H1 (cell line): ENCODE measurements around the gene SLIT3. TPM values are rescaled to one million over a fixed set of nuclear protein-coding genes. Genes with fewer than 3 reads are reported as not detected.

Experiments used
- CTCF ChIA-PET: fragments of 300-600 bp; sonication (Branson Sonifier 250); formaldehyde crosslinking; loops from one replicate; lab custom pipeline; 2021; ENCODE audit not compliant: partially characterized antibody; lab: Charles Lee
- POLR2A ChIA-PET: fragments of 300-600 bp; sonication (Branson Sonifier 250); formaldehyde crosslinking; loops from one replicate; lab custom pipeline; 2021; ENCODE audit warnings: inconsistent platforms; ENCODE audit not compliant: partially characterized antibody; lab: Charles Lee
- DNase-seq, 2 experiments: peaks; one replicate each; pipeline versions ENCODE4 v3.0.0 to v3.0.0-alpha.2; 2010 to 2022; ENCODE audit warnings: low spot score in 2 of 2, low read depth in 1 of 2, mixed read lengths in 1 of 2
- FAIRE-seq: peaks from 2 replicates; lab custom pipeline; 2011; peaks lifted over from hg19 to GRCh38; lab: Jason Lieb, UNC
- H2AFZ ChIP-seq: 2 replicates; pipeline ENCODE4 v1.8.1; 2012; ENCODE audit warnings: low read length, inconsistent platforms
- H2AK5ac ChIP-seq: 2 replicates; pipeline ENCODE4 v1.6.1; 2013; ENCODE audit warnings: low read depth, low read length
- H2BK120ac ChIP-seq: replicated peaks from 2 replicates; pipeline ENCODE3; 2013; ENCODE audit warnings: low read depth, low read length, inconsistent platforms
- H2BK12ac ChIP-seq: 2 replicates; pipeline ENCODE4 v1.6.1; 2013; ENCODE audit warnings: low read depth, low read length
- H2BK15ac ChIP-seq: 2 replicates; pipeline ENCODE4 v1.6.1; 2013; ENCODE audit warnings: low read length
- H2BK20ac ChIP-seq: 2 replicates; pipeline ENCODE4 v1.6.1; 2013; ENCODE audit warnings: low read length
- H2BK5ac ChIP-seq: 2 replicates; pipeline ENCODE4 v1.6.1; 2013; ENCODE audit warnings: low read depth, low read length
- H3K14ac ChIP-seq: 2 replicates; pipeline ENCODE4 v1.6.1; 2013; ENCODE audit warnings: inconsistent platforms; ENCODE audit not compliant: insufficient read length
- H3K18ac ChIP-seq: 2 replicates; pipeline ENCODE4 v1.6.1; 2013; ENCODE audit warnings: low read length; ENCODE audit errors: extremely low read depth
- H3K23ac ChIP-seq: 2 replicates; pipeline ENCODE4 v1.6.1; 2013; ENCODE audit warnings: inconsistent platforms; ENCODE audit not compliant: insufficient read length
- H3K23me2 ChIP-seq: 2 replicates; pipeline ENCODE4 v1.6.1; 2013; ENCODE audit warnings: low read depth, low read length
- H3K27ac ChIP-seq: 2 replicates; pipeline ENCODE4 v1.6.1; 2011; ENCODE audit warnings: low read depth, low read length, inconsistent platforms
- H3K27me3 ChIP-seq, 4 experiments: replicated peaks in 1 of 4; 1 replicate in 1 of 4; 2 replicates in 3 of 4; pipeline versions ENCODE4 v1.6.1 to v1.8.1; 2011 to 2013; ENCODE audit warnings: low read length in 3 of 4, mild to moderate bottlenecking in 3 of 4, inconsistent platforms in 2 of 4, mixed read lengths in 2 of 4, moderate library complexity in 1 of 4; ENCODE audit not compliant: control insufficient read depth in 3 of 4, insufficient read depth in 3 of 4; ENCODE audit errors: extremely low read depth in 1 of 4
- H3K36me3 ChIP-seq, 4 experiments: 2 replicates each; pipeline versions ENCODE4 v1.6.1 to v1.8.1; 2011 to 2013; ENCODE audit warnings: mild to moderate bottlenecking in 4 of 4, low read length in 3 of 4, moderate library complexity in 2 of 4, control low read depth in 1 of 4, inconsistent platforms in 1 of 4; ENCODE audit not compliant: insufficient read depth in 4 of 4, control insufficient read depth in 2 of 4
- H3K4ac ChIP-seq: replicated peaks from 2 replicates; pipeline ENCODE3; 2013; ENCODE audit warnings: low read length, low read depth, mixed read lengths, inconsistent platforms; ENCODE audit not compliant: insufficient read length
- H3K4me1 ChIP-seq, 4 experiments: replicated peaks in 1 of 4; 1 replicate in 1 of 4; 2 replicates in 3 of 4; pipeline versions ENCODE4 v1.6.1 to v1.8.1; 2011 to 2013; ENCODE audit warnings: low read length in 3 of 4, inconsistent platforms in 2 of 4, mixed read lengths in 1 of 4; ENCODE audit not compliant: insufficient read depth in 4 of 4, control insufficient read depth in 3 of 4
- H3K4me2 ChIP-seq, 2 experiments: 2 replicates each; pipeline versions ENCODE4 v1.6.1 to v1.8.1; 2011 to 2013; ENCODE audit warnings: low read depth in 2 of 2, low read length in 2 of 2, control low read depth in 1 of 2, inconsistent platforms in 1 of 2, mild to moderate bottlenecking in 1 of 2; ENCODE audit not compliant: insufficient read depth in 1 of 2
- H3K4me3 ChIP-seq, 4 experiments: fragments of 200-600, 300-600 bp in 1 of 4; sonication (generic), shearing (Covaris generic), sonication (Bioruptor Twin) in 1 of 4; 2 replicates each; pipeline versions ENCODE4 v1.5.1 to v1.8.1; 2011 to 2016; ENCODE audit warnings: low read length in 4 of 4, low read depth in 3 of 4, control low read depth in 2 of 4, inconsistent platforms in 2 of 4, mild to moderate bottlenecking in 2 of 4, mixed read lengths in 1 of 4, moderate library complexity in 1 of 4; ENCODE audit not compliant: insufficient read depth in 2 of 4; ENCODE audit errors: extremely low read depth in 1 of 4
- H3K56ac ChIP-seq: replicated peaks from 2 replicates; pipeline ENCODE3; 2013; ENCODE audit warnings: low read depth, mild to moderate bottlenecking, mixed read lengths, low read length, inconsistent platforms; ENCODE audit not compliant: insufficient read length
- H3K79me1 ChIP-seq: 2 replicates; pipeline ENCODE4 v1.6.1; 2013; ENCODE audit warnings: low read depth, low read length, control low read depth
- H3K79me2 ChIP-seq, 2 experiments: 2 replicates each; pipeline versions ENCODE4 v1.6.1 to v1.8.1; 2012 to 2013; ENCODE audit warnings: low read length in 2 of 2, mild to moderate bottlenecking in 2 of 2, inconsistent platforms in 1 of 2; ENCODE audit not compliant: insufficient read depth in 2 of 2, control insufficient read depth in 1 of 2
- H3K9ac ChIP-seq, 4 experiments: replicated peaks in 1 of 4; 1 replicate in 1 of 4; 2 replicates in 3 of 4; pipeline versions ENCODE4 v1.6.1 to v1.8.1; 2011 to 2013; ENCODE audit warnings: low read depth in 3 of 4, low read length in 3 of 4, control low read depth in 2 of 4, mild to moderate bottlenecking in 2 of 4, moderate library complexity in 2 of 4, inconsistent platforms in 1 of 4; ENCODE audit errors: extremely low read depth in 1 of 4
- H3K9me3 ChIP-seq, 2 experiments: 2 replicates each; pipeline versions ENCODE4 v1.6.1 to v1.8.1; 2012 to 2013; ENCODE audit warnings: mild to moderate bottlenecking in 2 of 2, moderate library complexity in 2 of 2, control low read depth in 1 of 2, inconsistent platforms in 1 of 2, low read depth in 1 of 2, low read length in 1 of 2, mixed read lengths in 1 of 2; ENCODE audit not compliant: insufficient read depth in 2 of 2
- H4K20me1 ChIP-seq, 2 experiments: replicated peaks in 1 of 2; 2 replicates each; pipeline versions ENCODE3 to v1.8.1; 2011 to 2013; ENCODE audit warnings: inconsistent platforms in 2 of 2, low read length in 2 of 2, mild to moderate bottlenecking in 1 of 2; ENCODE audit not compliant: insufficient read depth in 2 of 2, control insufficient read depth in 1 of 2
- H4K5ac ChIP-seq: 2 replicates; pipeline ENCODE4 v1.6.1; 2013; ENCODE audit warnings: low read length, low read depth, mixed read lengths, inconsistent platforms; ENCODE audit not compliant: insufficient read length
- H4K8ac ChIP-seq: 2 replicates; pipeline ENCODE4 v1.8.0; 2013; ENCODE audit warnings: mild to moderate bottlenecking, moderate library complexity, low read length, inconsistent platforms; ENCODE audit not compliant: insufficient read depth; ENCODE audit errors: extremely low read depth
- H4K91ac ChIP-seq: replicated peaks from 2 replicates; pipeline ENCODE3; 2013; ENCODE audit warnings: low read length, mixed read lengths, inconsistent platforms; ENCODE audit not compliant: insufficient read length
- CTCF ChIP-seq, 3 experiments: IDR thresholded peaks; 1 replicate in 2 of 3; 2 replicates in 1 of 3; pipeline versions ENCODE4 v1.5.1 to v1.6.1; 2011; ENCODE audit warnings: low read length in 3 of 3, mild to moderate bottlenecking in 3 of 3, inconsistent platforms in 2 of 3, low read depth in 1 of 3, moderate library complexity in 1 of 3; ENCODE audit not compliant: insufficient read depth in 1 of 3; ENCODE audit errors: control extremely low read depth in 1 of 3
- MAFK ChIP-seq: IDR thresholded peaks from 2 replicates; pipeline ENCODE4 v1.6.1; 2012; ENCODE audit warnings: low read depth, mild to moderate bottlenecking, improper control_type of control experiment, low read length
- MAX ChIP-seq: IDR thresholded peaks from 2 replicates; pipeline ENCODE4 v1.6.1; 2012; ENCODE audit warnings: inconsistent platforms
- RAD21 ChIP-seq, 2 experiments: IDR thresholded peaks in 1 of 2; conservative IDR thresholded peaks in 1 of 2; 2 replicates each; pipeline ENCODE4 v1.6.1; 2011; ENCODE audit warnings: low read depth in 2 of 2, low read length in 2 of 2, improper control_type of control experiment in 1 of 2, inconsistent platforms in 1 of 2, mild to moderate bottlenecking in 1 of 2, moderate library complexity in 1 of 2
- SAP30 ChIP-seq: fragments of 300-600 bp; sonication (generic); IDR thresholded peaks from 2 replicates; pipeline ENCODE4 v1.7.1; 2012; ENCODE audit warnings: low read length, moderate library complexity, mild to moderate bottlenecking, inconsistent platforms; ENCODE audit not compliant: insufficient read depth, insufficient replicate concordance
- SIRT6 ChIP-seq: IDR thresholded peaks from one replicate; pipeline ENCODE4 v1.7.1; 2012; ENCODE audit warnings: low read length, inconsistent platforms
- SP4 ChIP-seq: IDR thresholded peaks from 2 replicates; pipeline ENCODE4 v1.6.1; 2012; ENCODE audit warnings: low read length, inconsistent platforms
- TEAD4 ChIP-seq: IDR thresholded peaks from 2 replicates; pipeline ENCODE4 v1.6.1; 2012; ENCODE audit warnings: low read depth, low read length, inconsistent platforms, mixed read lengths
- ZNF274 ChIP-seq: IDR thresholded peaks from 2 replicates; pipeline ENCODE4 v1.7.0; 2012; ENCODE audit warnings: low read length, borderline replicate concordance; ENCODE audit errors: extremely low read depth
- WGBS, 2 experiments: shearing (Covaris generic) in 1 of 2; methylation state at CpG; one replicate each; pipeline versions ENCODE4 v1.1.6 to v1.1.7; 2013 to 2015; ENCODE audit warnings: low lambda C conversion rate in 2 of 2, mixed read lengths in 2 of 2, inconsistent platforms in 1 of 2, low coverage in 1 of 2, missing lambda C conversion rate in 1 of 2; ENCODE audit not compliant: insufficient replicate concordance in 2 of 2, insufficient coverage in 1 of 2, insufficient read length in 1 of 2; ENCODE audit errors: extremely low coverage in 1 of 2, missing lambda C conversion rate in 1 of 2; 5-methylcytosine and 5-hydroxymethylcytosine counted together
- polyA plus RNA-seq, 7 experiments: library from polyadenylated mRNA; depleted of rRNA in 3 of 7; stranded (reverse) in 5 of 7; unstranded in 2 of 7; fragments of >200 nt in 5 of 7; fragments of 200-250 nt in 2 of 7; gene quantifications; 1 replicate in 5 of 7; 2 replicates in 1 of 7; 4 replicates in 1 of 7; pipeline versions ENCODE4 v1.2.1 to v1.2.3, GENCODE V29; 2011 to 2013; ENCODE audit warnings: missing spikeins in 2 of 7, mixed read lengths in 2 of 7
- total RNA-seq: library from RNA; stranded (reverse); fragmentation: NEBNext Ultra II Directional; extraction: Animal tissue kit (Norgen Biotek cat#: 25700); gene quantifications from 2 replicates; pipeline ENCODE4 v1.2.1, GENCODE V29; 2021

Gene SLIT3
- total and polyA plus RNA-seq, 2 of the 8 experiments (the other 6 are each of a cell fraction or from before 2014, with no cell fraction given) = 1.1 to 1.2 TPM

GRCh38 chr5:168987543-168988300 is 313.2 kb downstream of the SLIT3 start:
- TF ChIP-seq SAP30 (no peak), TEAD4 (peak; percentile 45; the same call in 1 of the 2 replicates), CTCF (IDR thresholded peaks at IDR 0.05; ENCODE audit: control extremely low read depth in 1 of 3, insufficient read depth in 1 of 3, low read depth in 1 of 3, low read length in 3 of 3) (peak; percentile 46 to 85 (median 78)), SIRT6 (no peak), MAFK (no peak), SP4 (no peak), ZNF274 (no peak), MAX (no peak), RAD21 (IDR thresholded peaks at IDR 0.05 in 1 of 2, conservative IDR thresholded peaks at IDR 0.05 in 1 of 2; ENCODE audit: low read depth in 2 of 2, low read length in 2 of 2) (peak; percentile 92 to 94)
- H2BK120ac ChIP-seq = no peak overlapping the region
- H3K4me1 ChIP-seq = peaks cover 3 to 22% (median 13%) of the 10 kb centered on the region in 4 experiments; a peak in 6 of 7 replicates
- H3K79me1 ChIP-seq = no peaks in the 10 kb centered on the region
- no peak overlapping the region for H2AK5ac ChIP-seq
- H3K36me3 ChIP-seq = no peaks in the 10 kb centered on the region
- no peak overlapping the region for H4K91ac ChIP-seq
- peak; percentile 25 to 91 for DNase-seq
- ChIA-PET POLR2A (interaction anchor here (1.2 kb wide), 1 partner anchor 597 kb away, joined by 3 read pairs; no protein-coding TSS in a partner anchor), CTCF (interaction anchor here (0.6 to 8.1 kb wide), 74 partner anchors 9 to 947 kb away, joined by 3 to 69 read pairs (median 4); partner anchors contain the start of genes SLIT3 and SPDL1)
- H2BK20ac ChIP-seq = no peak overlapping the region
- no peak overlapping the region for H4K8ac ChIP-seq
- H3K14ac ChIP-seq = no peak overlapping the region
- 54% methylated on average over 11 of the region's 11 CpGs; no CpG with 5 or more reads in 1 of the 2 experiments for WGBS, 2 experiments
- no peak overlapping the region for H3K9ac ChIP-seq
- H3K9me3 ChIP-seq = no peaks in the 10 kb centered on the region
- H3K27ac ChIP-seq = no peak overlapping the region
- no peak overlapping the region for H3K23ac ChIP-seq
- no peaks in the 10 kb centered on the region for H3K23me2 ChIP-seq
- H2BK5ac ChIP-seq = no peak overlapping the region
- no peak overlapping the region for H2BK12ac ChIP-seq
- H3K4me3 ChIP-seq = no peak overlapping the region
- H4K20me1 ChIP-seq = no peaks in the 10 kb centered on the region
- no peaks in the 10 kb centered on the region for H3K79me2 ChIP-seq
- H2BK15ac ChIP-seq = no peak overlapping the region
- H4K5ac ChIP-seq = no peak overlapping the region
- H2AFZ ChIP-seq = no peak overlapping the region
- no peak overlapping the region for H3K4me2 ChIP-seq
- no peak overlapping the region for H3K4ac ChIP-seq
- peak; percentile 96 for FAIRE-seq
- no peak overlapping the region for H3K56ac ChIP-seq
- no peaks in the 10 kb centered on the region for H3K27me3 ChIP-seq
- H3K18ac ChIP-seq = no peak overlapping the region
